ENCODE data around the gene MED9. TPM values are rescaled to one million over a fixed set of nuclear protein-coding genes. Genes with fewer than 3 reads are reported as not detected.

MED9 gene
- total and polyA plus RNA-seq, 2 of the 4 experiments (the other 2 are of a cell fraction), result 6.1 to 10.1 TPM

- no peak overlapping the region for H3K27ac ChIP-seq (ENCODE audit: insufficient read depth, low read length)
- no peak overlapping the region for H3K56ac ChIP-seq (ENCODE audit: extremely low read depth, insufficient read depth, low read length)
- dilution Hi-C loops (cut with HindIII; ENCODE audit: low sequenced_read_pairs, unreplicated experiment) (no loop called here), in situ Hi-C loops (cut with MboI; ENCODE audit: low sequenced_read_pairs) (no loop called here), intact Hi-C loops (cut with micrococcal nuclease) (no loop called here)
- H3K27me3 ChIP-seq (ENCODE audit: control insufficient read depth, insufficient read depth, low read length), result no peaks in the 10 kb centered on the region; the same call in 1 of the 2 replicates
- H2BK20ac ChIP-seq (ENCODE audit: low read depth, low read length), result no peak overlapping the region
- WGBS, 2 experiments (ENCODE audit: extremely low coverage in 2 of 2, insufficient read length in 1 of 2), result 87% methylated on average over 10 of the region's 22 CpGs; no CpG with 5 or more reads in 1 of the 2 experiments
- H3K36me3 ChIP-seq (ENCODE audit: control insufficient read depth, insufficient read depth, low read length), result no peaks in the 10 kb centered on the region
- POLR2A ChIA-PET (ENCODE audit: unreplicated experiment), result no interaction called here
- no peak overlapping the region for H2AK5ac ChIP-seq (ENCODE audit: low read depth, low read length)
- H2AK9ac ChIP-seq (replicated peaks; ENCODE audit: low read depth, low read length, poor library complexity), result no peak overlapping the region
- ATAC-seq (ENCODE audit: low read depth), result no peak
- no peaks in the 10 kb centered on the region for H3K9me1 ChIP-seq (ENCODE audit: insufficient read depth, low read length)
- H4K5ac ChIP-seq (ENCODE audit: low read depth, low read length), result no peak overlapping the region
- no peaks in the 10 kb centered on the region for H3K9me3 ChIP-seq (ENCODE audit: control insufficient read depth, insufficient read depth, low read length)
- H3K4me3 ChIP-seq (ENCODE audit: insufficient read depth, low read depth, low read length), result no peak overlapping the region
- H3K18ac ChIP-seq (ENCODE audit: low read depth, low read length), result no peak overlapping the region
- no peak overlapping the region for H3K4me2 ChIP-seq (ENCODE audit: low read depth, low read length)
- no peak overlapping the region for H3K4ac ChIP-seq (ENCODE audit: low read depth, low read length)
- H4K8ac ChIP-seq (ENCODE audit: low read depth in 2 of 2, low read length in 2 of 2), result no peak overlapping the region
- no peak for DNase-seq
- no peak overlapping the region for H2AFZ ChIP-seq (replicated peaks; ENCODE audit: low read length, poor library complexity)
- H4K20me1 ChIP-seq (ENCODE audit: insufficient read depth, low read length), result no peaks in the 10 kb centered on the region; the same call in 1 of the 2 replicates
- H2BK120ac ChIP-seq (ENCODE audit: low read depth, low read length), result no peak overlapping the region
- H4K91ac ChIP-seq (ENCODE audit: insufficient read depth, low read depth, low read length), result no peak overlapping the region
- H3K79me1 ChIP-seq (ENCODE audit: low read depth in 1 of 2, low read length in 2 of 2), result 0 out of 4 replicates have a peak, but pooled peaks cover 0 to 3% of the 10 kb centered on the region in 2 experiments
- no peak overlapping the region for H3K23ac ChIP-seq (ENCODE audit: low read depth, low read length)
- TF ChIP-seq FOS (IDR thresholded peaks at IDR 0.05; ENCODE audit: low read depth, low read length) (no peak), RFX5 (IDR thresholded peaks at IDR 0.05; ENCODE audit: low read depth, low read length) (no peak), MAZ (IDR thresholded peaks at IDR 0.05; ENCODE audit: borderline replicate concordance, low read depth, low read length) (no peak), CEBPB (IDR thresholded peaks at IDR 0.05; ENCODE audit: low read depth, low read length) (no peak), CHD1 (IDR thresholded peaks at IDR 0.05; ENCODE audit: low read depth, low read length) (no peak), ELK1 (IDR thresholded peaks at IDR 0.05; ENCODE audit: borderline replicate concordance, low read depth, low read length) (no peak), MAFK (IDR thresholded peaks at IDR 0.05; ENCODE audit: low read depth, low read length) (no peak), USF2 (IDR thresholded peaks at IDR 0.05; ENCODE audit: low read depth, low read length) (no peak), RCOR1 (IDR thresholded peaks at IDR 0.05; ENCODE audit: insufficient replicate concordance, low read length) (no peak)
- TF ChIP-seq, protein P1, sequence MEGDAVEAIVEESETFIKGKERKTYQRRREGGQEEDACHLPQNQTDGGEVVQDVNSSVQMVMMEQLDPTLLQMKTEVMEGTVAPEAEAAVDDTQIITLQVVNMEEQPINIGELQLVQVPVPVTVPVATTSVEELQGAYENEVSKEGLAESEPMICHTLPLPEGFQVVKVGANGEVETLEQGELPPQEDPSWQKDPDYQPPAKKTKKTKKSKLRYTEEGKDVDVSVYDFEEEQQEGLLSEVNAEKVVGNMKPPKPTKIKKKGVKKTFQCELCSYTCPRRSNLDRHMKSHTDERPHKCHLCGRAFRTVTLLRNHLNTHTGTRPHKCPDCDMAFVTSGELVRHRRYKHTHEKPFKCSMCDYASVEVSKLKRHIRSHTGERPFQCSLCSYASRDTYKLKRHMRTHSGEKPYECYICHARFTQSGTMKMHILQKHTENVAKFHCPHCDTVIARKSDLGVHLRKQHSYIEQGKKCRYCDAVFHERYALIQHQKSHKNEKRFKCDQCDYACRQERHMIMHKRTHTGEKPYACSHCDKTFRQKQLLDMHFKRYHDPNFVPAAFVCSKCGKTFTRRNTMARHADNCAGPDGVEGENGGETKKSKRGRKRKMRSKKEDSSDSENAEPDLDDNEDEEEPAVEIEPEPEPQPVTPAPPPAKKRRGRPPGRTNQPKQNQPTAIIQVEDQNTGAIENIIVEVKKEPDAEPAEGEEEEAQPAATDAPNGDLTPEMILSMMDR (conservative IDR thresholded peaks at IDR 0.05; ENCODE audit: low read depth, low read length), result no peak
- no peak overlapping the region for H2BK5ac ChIP-seq (ENCODE audit: low read depth, low read length, poor library complexity, severe bottlenecking)
- H2BK15ac ChIP-seq (ENCODE audit: low read depth, low read length), result no peak overlapping the region
- no TSS peak for BruUV-seq (replicated peaks)
- no peak overlapping the region for H3K9ac ChIP-seq (ENCODE audit: low read depth, low read length)
- no peaks in the 10 kb centered on the region for H3K4me1 ChIP-seq (ENCODE audit: control insufficient read depth, insufficient read depth, low read length)
- CTCF ChIA-PET, result no interaction called here
- no peak overlapping the region for H3K14ac ChIP-seq (replicated peaks; ENCODE audit: low read depth, low read length)
Measured at GRCh38 chr17:17528696-17529652, 52.2 kb downstream of the MED9 start.
